RPMI7951 (cell line): ENCODE measurements around the gene CD40. TPM values are rescaled to one million over a fixed set of nuclear protein-coding genes. Genes with fewer than 3 reads are reported as not detected.

Source experiments
- DNase-seq: peaks from one replicate; pipeline ENCODE4 v3.0.0-alpha.2; 2012; ENCODE audit warnings: low read depth
- total RNA-seq: library from RNA; depleted of rRNA; stranded (reverse); fragments of >200 nt; shearing (Covaris generic); gene quantifications from 2 replicates; pipeline ENCODE4 v1.2.3, GENCODE V29; 2014

CD40 gene
- total RNA-seq, 1 experiment from 2014 or later, result 0.72 TPM

DNA sequence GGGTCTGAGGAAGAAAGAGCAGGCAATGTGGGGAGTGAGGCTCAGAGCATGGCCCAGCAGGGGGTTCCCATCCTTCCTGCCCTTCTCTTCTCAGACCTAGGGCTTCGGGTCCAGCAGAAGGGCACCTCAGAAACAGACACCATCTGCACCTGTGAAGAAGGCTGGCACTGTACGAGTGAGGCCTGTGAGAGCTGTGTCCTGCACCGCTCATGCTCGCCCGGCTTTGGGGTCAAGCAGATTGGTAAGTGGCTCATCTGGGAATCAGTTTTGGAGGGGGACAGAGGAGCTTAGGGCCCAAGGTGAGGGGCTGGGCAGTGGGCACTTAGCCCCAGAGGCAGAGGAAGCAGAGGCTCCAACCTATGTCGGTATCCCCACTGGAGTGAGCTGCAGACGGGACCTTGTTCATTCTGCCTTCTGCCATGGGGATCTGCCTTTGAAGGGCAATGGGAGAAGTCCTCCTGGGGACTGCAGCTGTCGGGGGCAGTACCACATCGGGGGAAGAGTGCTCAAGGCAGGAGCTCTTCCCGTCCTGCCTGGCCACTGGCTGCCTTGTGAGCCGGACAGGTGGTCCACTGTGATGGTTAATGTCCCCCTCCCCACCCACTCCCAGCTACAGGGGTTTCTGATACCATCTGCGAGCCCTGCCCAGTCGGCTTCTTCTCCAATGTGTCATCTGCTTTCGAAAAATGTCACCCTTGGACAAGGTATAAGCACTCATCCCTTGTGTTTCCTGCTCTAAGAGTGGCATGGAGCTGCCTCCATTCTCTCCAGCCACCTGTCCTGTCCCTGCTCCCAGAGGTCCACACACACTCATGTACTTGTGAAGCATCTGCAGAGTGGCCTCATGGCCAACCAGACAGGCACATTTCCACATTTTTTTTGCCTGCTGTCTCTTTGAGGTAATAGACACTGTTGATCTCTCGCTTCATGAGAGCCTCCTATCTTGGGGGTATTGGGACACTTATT is 4.7 kb downstream of the CD40 start:
- no peak for DNase-seq

DNA sequence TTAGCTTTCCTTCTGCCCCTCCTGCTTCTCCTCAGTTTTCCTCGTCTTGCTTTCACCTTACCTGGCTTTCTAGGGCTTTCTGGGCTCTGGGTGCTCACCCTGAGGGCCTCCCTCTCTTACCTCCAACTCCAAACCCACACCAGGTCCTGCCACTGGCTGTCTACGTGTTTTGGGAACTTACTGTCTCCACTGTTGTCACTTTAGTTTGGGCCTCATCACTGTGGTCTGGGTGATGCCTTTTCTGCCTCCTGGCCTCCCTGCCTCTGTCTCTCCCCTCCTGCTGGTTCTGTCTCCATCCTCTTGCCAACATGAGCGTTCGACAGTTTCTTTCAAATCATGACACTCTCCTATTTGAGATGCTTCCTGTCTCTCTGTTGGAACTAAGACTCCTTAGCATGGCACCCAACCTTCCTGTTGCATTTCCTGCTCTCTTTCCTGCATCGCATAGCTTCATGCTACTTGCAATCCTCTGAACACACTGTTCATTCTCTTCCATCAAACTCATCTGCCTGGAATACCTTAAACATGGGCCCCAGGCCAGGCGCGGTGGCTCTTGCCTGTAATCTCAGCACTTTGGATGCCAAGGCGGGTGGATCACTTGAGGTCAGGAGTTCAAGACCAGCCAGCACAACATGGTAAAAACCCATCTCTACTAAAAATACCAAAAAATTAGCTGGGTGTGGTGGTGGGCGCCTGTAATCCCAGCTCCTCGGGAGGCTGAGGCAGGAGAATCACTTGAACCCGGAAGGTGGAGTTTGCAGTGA is 5.5 kb downstream of the CD40 start:
- no peak for DNase-seq

DNA sequence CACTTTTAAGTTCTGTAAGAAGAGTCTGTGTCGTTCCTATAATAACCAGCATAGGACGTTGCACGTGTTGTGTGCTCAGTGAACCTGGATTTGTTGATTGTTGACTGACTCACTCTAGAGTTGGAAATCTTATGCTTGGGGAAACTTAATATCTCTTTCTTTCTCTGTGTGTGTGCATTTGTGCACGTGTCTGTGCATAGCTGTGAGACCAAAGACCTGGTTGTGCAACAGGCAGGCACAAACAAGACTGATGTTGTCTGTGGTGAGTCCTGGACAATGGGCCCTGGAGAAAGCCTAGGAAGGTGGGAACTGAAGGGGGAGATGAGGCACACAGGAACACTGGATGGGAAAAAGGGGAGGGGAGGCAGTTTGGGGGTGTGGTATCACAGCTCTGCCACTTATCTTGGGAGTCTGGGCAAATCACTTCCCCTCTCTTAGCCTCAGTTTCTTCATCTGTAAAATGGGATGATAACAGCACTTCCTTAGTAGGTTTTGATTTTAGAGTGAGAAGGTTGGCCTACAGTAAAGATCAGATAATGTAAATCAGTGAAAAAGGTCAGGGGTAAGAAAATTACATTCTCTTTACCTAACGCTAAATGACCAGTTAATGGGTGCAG is 8.4 kb downstream of the CD40 start:
- no peak for DNase-seq

DNA sequence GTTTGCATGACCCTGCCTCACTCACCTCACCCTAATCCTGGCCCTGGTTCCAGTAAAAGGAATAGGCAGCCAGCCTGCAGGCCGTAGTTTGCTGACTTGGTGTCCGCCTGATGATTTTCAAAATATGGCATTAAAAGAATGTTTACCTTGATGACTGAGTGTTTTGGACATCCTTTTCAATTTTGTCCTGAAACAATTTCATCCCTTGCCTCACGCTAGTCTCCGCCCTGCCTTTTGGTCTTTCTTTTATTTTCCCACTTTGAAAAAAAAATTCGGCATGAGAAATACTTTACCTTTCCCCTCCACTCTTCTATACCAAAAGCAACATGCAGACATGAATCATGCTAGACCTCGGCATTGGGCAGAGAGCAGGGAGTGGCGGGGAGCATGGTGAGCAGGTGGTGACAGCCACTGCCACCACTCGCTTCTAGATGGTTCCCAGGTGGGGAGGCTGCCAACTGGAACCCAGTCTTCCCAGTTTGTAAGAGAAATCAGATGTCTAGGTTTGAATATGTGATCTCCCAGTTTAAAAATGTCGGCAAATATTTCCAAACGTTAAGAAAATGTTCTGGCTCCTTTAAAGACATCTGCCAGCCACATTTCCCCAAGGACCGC is 9.4 kb downstream of the CD40 start:
- no peak for DNase-seq

DNA sequence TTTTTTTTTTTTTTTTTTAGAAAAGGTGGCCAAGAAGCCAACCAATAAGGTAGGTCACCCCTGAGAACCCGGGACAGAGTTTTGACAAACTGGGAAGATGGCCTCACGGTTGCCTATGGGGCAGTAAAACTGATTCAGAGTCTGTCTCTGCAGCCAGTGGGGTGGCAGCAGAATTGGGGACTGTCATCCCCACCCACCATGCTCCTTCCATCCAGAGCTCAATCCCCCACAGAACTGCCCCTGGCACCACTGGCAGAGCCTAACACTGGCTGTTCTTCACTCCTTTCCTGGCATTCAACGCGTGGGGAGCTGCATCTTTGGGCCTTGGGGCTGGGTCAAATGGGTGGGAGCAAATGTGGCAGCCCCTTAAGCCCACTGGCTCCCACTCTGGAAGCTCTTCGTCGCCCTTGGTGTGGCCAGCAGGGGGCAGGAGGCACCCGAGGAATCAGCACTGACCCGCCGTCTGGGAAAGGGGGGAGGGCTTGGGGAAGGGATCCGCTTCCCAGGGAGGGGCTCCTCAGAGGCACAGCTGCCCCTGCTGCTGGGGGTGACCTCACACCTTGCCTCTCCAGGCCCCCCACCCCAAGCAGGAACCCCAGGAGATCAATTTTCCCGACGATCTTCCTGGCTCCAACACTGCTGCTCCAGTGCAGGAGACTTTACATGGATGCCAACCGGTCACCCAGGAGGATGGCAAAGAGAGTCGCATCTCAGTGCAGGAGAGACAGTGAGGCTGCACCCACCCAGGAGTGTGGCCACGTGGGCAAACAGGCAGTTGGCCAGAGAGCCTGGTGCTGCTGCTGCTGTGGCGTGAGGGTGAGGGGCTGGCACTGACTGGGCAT is 10.4 kb downstream of the CD40 start:
- DNase-seq, result no peak

DNA sequence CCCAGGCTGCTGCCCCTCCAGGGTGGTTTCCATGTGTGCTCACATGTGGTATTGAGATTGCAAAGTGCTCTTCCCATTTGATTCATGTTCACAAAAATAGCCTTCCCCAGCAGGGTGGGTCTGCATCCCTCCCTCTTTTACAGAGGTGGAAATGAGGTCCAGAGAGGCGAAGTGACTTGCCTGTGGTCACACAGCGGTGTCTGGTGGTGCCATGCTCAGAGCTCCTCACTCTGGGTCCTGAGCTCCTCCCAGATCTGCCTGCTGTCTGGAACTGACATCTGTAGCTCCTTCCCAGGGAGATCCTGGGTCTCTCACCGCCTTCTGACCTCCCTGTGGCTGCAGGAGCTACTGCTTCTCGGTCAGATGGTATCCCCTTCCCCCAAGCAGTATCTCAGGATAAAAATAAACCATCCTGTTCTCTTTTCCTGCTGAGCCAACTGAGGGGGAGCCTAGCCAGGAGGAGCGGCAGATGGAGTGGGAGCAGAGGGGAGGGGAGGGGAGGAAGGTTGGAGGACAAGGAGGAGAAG is 11.9 kb downstream of the CD40 start:
- DNase-seq, result no peak

DNA sequence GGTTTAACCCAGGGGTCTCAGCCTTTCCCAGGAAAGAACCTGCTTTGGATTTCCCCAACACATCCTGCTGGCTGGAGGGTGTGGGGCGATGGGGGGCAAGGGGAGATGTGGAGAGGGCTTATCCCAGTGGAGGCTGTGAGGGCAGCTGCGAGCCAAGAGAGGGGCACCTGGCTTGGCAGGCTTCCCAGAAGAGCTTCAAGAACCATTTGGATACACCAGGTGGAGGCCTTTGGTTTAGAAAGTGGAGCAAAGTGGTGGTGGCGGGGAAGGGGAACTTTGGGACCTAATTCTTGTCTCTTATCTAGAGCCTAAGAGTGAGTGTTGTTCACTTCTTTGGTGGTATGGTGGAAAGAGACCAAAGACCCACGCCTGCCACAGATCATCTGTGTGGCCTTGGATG is 12.4 kb downstream of the CD40 start:
- DNase-seq, result no peak

DNA sequence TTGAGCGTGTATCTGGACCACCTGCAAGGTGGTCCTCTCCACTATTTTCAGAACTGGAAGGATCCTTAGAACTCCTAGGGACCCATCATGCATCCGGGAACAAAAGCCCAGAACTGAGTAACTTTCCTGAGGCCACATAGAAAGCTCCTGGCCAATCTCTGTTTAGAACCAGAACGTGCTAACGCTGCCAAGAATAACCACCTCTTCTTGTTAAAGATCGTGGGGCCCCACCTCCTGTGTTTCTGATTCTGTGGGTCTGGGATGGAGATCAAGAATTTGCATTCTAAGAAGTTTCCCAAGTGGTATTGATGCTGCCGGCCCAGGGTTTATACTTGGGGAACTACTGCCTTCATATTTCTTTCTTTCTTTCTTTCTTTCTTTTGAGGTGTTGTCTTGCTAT is 13.3 kb downstream of the CD40 start:
- DNase-seq, result peak; percentile 55

DNA sequence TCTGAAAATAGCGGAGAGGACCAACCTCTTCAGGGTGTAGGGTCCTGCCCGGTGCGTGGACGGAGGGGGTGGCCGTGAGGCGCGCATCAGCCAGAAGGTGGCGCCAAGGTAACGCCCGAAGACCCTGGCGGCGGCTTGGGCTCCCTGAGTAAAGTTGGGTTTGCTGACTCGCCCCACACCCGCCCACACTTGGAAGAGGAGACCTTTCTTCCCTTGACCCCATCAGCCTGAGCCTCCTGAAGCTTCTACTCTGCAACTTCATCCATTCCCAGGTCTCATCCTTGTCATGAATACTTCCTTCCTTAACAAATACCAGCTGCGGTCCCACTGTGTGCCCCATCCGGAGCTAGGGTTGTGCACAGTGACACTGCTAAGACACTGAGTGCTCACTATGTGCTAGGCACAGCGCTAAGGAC is 14.6 kb downstream of the CD40 start:
- DNase-seq, result peak; percentile 60

DNA sequence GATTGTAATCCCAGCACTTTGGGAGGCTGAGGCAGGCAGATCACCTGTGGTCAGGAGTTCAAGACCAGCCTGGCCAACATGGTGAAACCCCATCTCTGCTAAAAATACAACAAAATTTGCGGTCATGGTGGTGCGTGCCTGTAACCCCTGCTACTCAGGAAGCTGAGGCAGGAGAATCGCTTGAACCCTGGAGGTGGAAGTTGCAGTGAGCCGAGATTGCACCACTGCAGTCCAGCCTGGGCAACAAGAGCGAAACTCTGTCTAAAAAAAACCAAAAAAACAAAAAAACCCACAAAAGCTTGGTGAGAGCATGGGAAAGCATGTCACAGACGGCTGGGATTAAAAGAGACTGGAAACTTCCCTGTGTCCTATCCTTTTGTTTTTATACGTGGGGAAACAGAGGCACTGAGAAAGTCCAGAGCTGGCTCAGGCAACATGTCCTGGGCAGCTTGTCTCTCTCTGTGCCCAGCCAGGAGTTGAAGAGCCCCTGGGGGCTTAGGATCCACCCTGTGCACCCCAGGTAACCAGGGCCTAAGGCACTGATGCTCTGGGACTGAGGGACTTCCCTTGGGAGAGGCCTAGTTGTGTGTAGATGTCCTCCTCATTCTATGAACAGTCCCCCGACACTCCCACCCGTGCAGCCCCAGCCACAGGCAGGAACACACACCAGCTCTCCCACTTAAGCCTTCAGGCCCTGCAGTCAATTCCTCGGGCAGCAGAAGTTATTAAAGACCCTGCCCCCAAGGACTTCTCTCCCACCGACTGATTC is 16.0 kb downstream of the CD40 start:
- DNase-seq, result no peak

DNA sequence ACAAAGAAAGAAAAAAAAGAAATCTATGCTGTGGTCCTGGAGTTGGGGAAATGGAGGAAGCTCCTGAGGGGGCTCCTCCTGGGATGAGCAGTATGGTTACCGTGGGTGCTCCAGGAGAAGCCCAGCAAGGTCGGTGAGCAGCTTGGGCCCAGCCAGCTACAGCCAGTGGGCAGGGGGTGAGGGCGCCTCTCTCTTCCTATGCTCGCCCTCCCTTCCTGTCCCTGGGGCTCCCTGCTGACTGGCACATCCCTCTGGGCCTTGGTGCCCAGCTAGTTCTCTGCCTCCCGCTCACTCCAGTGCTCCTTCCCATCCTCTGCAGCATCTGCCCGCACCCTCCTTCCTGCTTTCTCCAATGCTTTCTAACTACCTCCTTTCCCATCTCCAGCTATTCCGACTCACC is 16.6 kb downstream of the CD40 start:
- DNase-seq, result no peak

DNA sequence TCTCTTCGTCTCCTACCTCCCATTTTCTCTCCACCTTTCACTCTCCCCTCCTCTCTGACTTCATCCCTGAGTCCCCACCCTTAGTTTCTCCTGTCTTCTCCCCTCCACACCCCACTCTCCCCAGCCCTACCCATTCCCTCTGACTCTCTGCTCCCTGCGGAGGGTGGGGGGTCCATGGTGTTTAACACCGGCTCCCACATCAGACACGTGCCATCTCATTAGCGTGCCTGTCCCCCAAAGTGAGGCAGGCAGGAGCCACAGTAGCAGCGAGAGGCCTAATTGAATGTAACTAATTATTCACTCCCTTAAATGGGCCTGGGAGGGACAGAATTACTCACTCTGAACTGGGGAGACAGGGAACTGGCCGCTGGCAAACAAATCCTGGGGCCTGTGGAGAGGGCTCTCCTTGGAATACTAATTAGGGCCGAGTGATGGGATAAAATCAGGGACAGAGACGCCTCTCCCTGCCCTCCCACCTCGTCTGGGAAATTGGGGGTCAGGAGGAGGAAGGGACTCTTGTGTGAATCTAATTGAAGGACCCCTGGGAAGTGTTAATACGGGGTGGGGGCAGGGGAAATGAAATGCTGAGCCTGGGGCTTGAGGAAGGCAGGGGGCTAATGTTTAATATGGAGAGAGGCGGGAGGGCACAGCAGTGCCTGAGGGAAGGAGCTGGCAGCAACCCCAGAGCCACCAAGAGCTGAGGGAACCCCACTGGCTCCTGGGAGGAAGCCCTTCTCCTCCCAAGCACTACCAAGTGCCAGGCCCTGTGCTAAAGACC is 17.9 kb downstream of the CD40 start:
- no peak for DNase-seq

DNA sequence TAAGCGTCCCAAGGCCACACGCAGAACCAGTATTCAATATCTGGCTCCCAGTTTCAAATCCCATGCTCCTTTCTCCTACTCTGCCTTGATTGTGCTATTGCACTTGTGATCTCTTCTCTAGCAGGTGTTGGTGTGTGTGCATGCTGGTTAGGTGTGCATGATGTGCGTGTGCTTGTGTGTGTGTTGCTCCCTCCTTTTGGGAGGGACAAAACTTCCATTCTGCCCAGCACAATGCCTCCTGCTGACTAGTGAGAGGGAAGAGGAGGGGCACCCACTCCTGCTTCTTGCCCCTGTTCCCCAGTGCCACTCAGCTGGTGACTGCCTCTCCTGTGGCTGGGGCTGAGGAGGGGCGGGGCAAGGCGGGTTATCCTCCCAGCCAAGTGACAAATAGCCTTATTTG is 19.7 kb downstream of the CD40 start:
- no peak for DNase-seq

DNA sequence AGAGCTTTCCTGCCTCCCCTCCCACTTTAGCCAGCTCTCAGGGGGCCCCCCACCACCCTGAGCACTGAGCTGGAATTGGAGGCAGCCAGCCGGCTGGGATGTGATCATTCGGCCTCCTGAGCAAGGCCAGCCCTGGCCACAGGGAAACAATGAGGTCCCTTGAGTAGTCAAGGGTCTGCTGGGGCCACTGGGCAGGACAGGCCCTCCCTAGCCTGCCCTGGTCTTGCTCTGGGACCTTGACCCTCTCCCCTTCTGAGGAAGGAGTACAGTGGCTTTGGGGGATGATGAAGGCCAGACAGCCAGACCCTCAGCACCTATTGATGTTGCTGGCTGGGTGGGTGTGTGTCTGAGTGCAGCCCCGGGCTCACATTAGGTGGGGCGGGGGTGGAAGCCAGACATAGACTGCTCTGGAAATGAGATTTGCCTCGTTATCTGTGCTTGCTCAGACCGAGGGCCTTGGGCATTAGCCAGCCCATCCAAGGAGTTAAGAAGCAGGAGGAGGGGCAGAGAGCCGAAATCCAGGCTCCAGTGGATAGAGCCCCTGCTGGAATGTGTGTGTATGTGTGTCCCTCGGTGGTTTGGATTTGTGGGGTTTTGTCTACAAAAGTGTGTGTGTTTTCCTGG is 21.3 kb downstream of the CD40 start:
- DNase-seq, result no peak

DNA sequence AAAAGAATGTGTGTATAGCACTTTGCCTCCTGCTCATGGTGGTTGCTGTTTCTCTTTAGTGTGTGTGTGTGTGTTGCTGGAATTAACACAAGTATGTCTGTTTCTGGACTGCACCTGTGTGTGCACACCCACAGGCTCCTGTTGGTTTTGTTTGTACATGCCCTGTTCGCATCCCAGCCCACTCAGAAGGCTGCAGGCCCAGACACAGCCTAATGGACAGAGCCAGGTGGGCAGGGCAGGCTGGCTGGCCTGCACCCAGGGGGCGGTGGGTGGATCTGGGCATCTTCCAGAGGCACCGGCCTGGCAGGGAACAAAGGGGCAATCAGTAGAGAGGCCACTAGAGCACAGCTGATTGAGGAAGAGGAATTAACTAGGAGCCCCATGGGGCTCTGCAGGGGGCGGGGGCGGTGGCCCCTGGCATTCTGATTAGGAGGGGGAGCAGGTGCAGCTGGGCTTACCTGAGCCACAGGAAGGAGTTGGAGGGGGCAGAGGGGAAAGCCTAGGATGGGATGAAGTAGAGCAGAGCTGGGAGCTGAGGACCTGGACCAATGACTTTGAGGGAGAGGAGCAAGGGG is 21.9 kb downstream of the CD40 start:
- DNase-seq, result no peak

DNA sequence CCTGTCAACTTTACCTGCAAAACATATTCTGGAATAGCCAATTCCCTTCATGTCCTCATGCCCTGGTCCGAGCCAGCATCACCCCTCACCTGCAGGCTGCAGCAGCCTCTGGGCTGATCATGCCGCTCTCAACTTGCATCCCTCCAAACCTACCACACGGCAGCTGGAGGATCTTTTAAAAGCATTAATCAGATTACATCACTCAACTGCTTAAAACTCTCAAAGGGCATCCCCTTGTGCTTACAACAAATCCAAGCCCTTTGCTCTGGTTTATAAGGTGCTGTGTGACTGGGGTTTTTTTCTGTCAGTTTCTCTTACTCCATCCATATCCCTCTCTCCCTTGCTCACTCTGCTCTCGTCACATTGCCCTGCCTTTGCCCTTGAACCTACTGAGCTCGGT is 24.0 kb downstream of the CD40 start:
- DNase-seq, result no peak

DNA sequence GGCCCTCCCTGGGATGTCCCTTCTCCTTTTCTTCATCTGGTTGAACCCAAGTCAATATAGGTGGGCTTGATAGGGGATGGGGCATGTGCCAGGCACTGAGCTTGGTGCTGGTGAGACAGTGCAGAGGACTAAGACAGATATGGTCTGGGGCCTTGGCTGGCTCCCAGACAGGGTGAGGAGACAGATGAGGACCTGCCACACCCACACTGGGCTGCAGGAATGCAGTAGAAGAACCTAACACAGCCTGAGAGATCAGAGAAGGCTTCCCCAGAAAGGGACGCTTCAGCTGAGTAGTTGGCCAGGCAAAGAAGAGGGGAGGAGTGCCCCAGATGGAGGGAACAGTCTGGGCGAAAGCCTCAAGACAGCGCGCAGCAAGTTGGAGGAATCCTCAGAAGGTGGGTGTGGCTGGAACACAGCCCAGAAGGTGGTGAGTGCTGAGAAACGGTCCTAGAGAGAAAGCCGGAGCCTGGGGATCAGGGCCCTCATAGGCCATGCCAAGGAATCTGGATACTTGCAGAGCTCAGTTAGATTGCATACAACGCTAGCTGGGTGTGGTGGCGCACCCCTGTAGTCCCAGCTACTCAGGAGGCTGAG is 26.4 kb downstream of the CD40 start:
- no peak for DNase-seq

DNA sequence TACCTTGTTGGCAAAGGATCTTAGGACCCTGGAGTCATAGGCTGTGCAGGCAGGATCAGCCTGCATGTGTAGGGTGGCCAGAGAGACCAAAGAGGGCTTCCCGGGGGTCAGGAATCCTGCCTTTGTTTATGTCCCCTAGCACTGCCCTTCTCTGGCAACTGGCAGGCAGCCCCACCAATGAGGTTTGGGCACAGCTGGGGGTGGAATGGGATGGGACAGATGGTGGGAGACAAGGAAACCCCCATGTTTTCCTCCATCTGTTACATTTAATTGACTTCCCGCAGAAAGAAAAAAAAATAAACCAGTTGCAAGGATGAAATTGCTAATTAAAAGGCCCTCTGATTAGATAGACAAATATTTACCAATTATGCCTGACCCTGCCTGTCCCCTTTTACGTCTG is 27.6 kb downstream of the CD40 start:
- no peak for DNase-seq
